Keratinocyte (primary cell): ENCODE data around the gene ELF3. TPM values are rescaled to one million over a fixed set of nuclear protein-coding genes. Genes with fewer than 3 reads are reported as not detected.

ENCODE experiments used
- DNase-seq: peaks from one replicate; pipeline ENCODE4 v3.0.0-alpha.2; 2011; ENCODE audit warnings: low read depth, missing footprints, low spot score
- FAIRE-seq: peaks from 2 replicates; lab custom pipeline; 2011; peaks lifted over from hg19 to GRCh38; lab: Jason Lieb, UNC
- H2AFZ ChIP-seq: 2 replicates; pipeline ENCODE4 v1.6.0; 2012; ENCODE audit warnings: low read length, control low read depth, inconsistent platforms; ENCODE audit not compliant: control insufficient read depth
- H3K27ac ChIP-seq: 2 replicates; pipeline ENCODE4 v1.5.1; 2011; ENCODE audit warnings: low read length; ENCODE audit not compliant: control insufficient read depth, insufficient read depth
- H3K27me3 ChIP-seq: 3 replicates; pipeline ENCODE4 v1.6.0; 2011; ENCODE audit warnings: low read length; ENCODE audit not compliant: control insufficient read depth, insufficient read depth; ENCODE audit errors: extremely low read depth
- H3K36me3 ChIP-seq, 2 experiments: 2 replicates in 1 of 2; 3 replicates in 1 of 2; pipeline ENCODE4 v1.5.1; 2011; ENCODE audit warnings: low read length in 2 of 2, mild to moderate bottlenecking in 1 of 2; ENCODE audit not compliant: control insufficient read depth in 2 of 2, insufficient read depth in 2 of 2; ENCODE audit errors: extremely low read depth in 1 of 2
- H3K4me1 ChIP-seq: 3 replicates; pipeline ENCODE4 v1.5.1; 2011; ENCODE audit warnings: low read length; ENCODE audit not compliant: control insufficient read depth, insufficient read depth; ENCODE audit errors: extremely low read depth
- H3K4me2 ChIP-seq: 3 replicates; pipeline ENCODE4 v1.6.0; 2011; ENCODE audit warnings: low read depth, low read length; ENCODE audit not compliant: control insufficient read depth, insufficient read depth; ENCODE audit errors: extremely low read depth
- H3K4me3 ChIP-seq, 3 experiments: fragments of 200-600 bp in 1 of 3; sonication (generic) in 1 of 3; 2 replicates in 2 of 3; 3 replicates in 1 of 3; pipeline ENCODE4 v1.5.1; 2011 to 2016; ENCODE audit warnings: low read length in 3 of 3, mild to moderate bottlenecking in 3 of 3, control low read depth in 2 of 3, inconsistent platforms in 1 of 3, low read depth in 1 of 3, mixed read lengths in 1 of 3, mixed run types in 1 of 3, moderate library complexity in 1 of 3; ENCODE audit not compliant: control insufficient read depth in 2 of 3, insufficient read depth in 2 of 3; ENCODE audit errors: extremely low read depth in 1 of 3
- H3K79me2 ChIP-seq: 2 replicates; pipeline ENCODE4 v1.6.0; 2012; ENCODE audit warnings: low read length; ENCODE audit not compliant: control insufficient read depth, insufficient read depth
- H3K9ac ChIP-seq: 3 replicates; pipeline ENCODE4 v1.6.0; 2011; ENCODE audit warnings: low read length; ENCODE audit not compliant: control insufficient read depth, insufficient read depth; ENCODE audit errors: extremely low read depth
- H3K9me1 ChIP-seq: 3 replicates; pipeline ENCODE4 v1.6.0; 2011; ENCODE audit warnings: low read length; ENCODE audit not compliant: control insufficient read depth, insufficient read depth; ENCODE audit errors: extremely low read depth
- H3K9me3 ChIP-seq: 2 replicates; pipeline ENCODE4 v1.5.1; 2012; ENCODE audit warnings: low read depth, low read length; ENCODE audit not compliant: control insufficient read depth
- H4K20me1 ChIP-seq: 3 replicates; pipeline ENCODE4 v1.6.0; 2011; ENCODE audit warnings: low read length; ENCODE audit not compliant: control insufficient read depth, insufficient read depth; ENCODE audit errors: extremely low read depth
- CTCF ChIP-seq, 3 experiments: IDR thresholded peaks in 1 of 3; conservative IDR thresholded peaks in 1 of 3; optimal IDR thresholded peaks in 1 of 3; 2 replicates in 2 of 3; 3 replicates in 1 of 3; pipeline versions ENCODE3 to v1.5.1; 2011; ENCODE audit warnings: low read length in 3 of 3, mild to moderate bottlenecking in 3 of 3, moderate library complexity in 2 of 3, control low read depth in 1 of 3, inconsistent platforms in 1 of 3; ENCODE audit not compliant: insufficient read depth in 2 of 3; ENCODE audit errors: extremely low read depth in 1 of 3
- EZH2 ChIP-seq: IDR thresholded peaks from one replicate; pipeline ENCODE4 v1.6.1; 2012; ENCODE audit warnings: inconsistent platforms, mild to moderate bottlenecking, low read length, moderate library complexity
- dilution Hi-C: fragments of 300-500 bp; cut with MboI; formaldehyde crosslinking; loops from one replicate; pipeline ENCODE4 v1.7.0; 2020; ENCODE audit warnings: low sequenced_read_pairs; ENCODE audit not compliant: extremely low pct_ligation_motif_present
- polyA plus RNA-seq, 5 experiments: library from polyadenylated mRNA; depleted of rRNA in 3 of 5; stranded (reverse) in 3 of 5; stranded (forward) in 1 of 5; unstranded in 1 of 5; fragments of >200 nt; gene quantifications; 1 replicate in 1 of 5; 2 replicates in 3 of 5; 3 replicates in 1 of 5; pipeline versions ENCODE4 v1.2.1 to v1.2.3, GENCODE V29; 2011 to 2012; ENCODE audit warnings: missing spikeins in 2 of 5, low read depth in 1 of 5, low replicate concordance in 1 of 5

ELF3 gene
- polyA plus RNA-seq, 1 donor (not counting 4 experiments of a cell fraction or from before 2014, with no cell fraction given): 0.51 TPM

- Histone ChIP-seq H2AFZ (no peak overlapping the region), H3K9me1 (no peaks in the 10 kb centered on the region), H4K20me1 (no peaks in the 10 kb centered on the region), H3K4me1 (peaks cover 14% of the 10 kb centered on the region), H3K27ac (no peak overlapping the region), H3K27me3 (no peaks in the 10 kb centered on the region), H3K9me3 (no peaks in the 10 kb centered on the region), H3K79me2 (no peaks in the 10 kb centered on the region), H3K9ac (no peak overlapping the region), H3K36me3 (no peaks in the 10 kb centered on the region), H3K4me2 (no peak overlapping the region), H3K4me3 (no peak overlapping the region)
- no peak for DNase-seq
- dilution Hi-C loops: no loop called here
- TF ChIP-seq CTCF (optimal IDR thresholded peaks at IDR 0.05 in 1 of 3, IDR thresholded peaks at IDR 0.05 in 1 of 3, conservative IDR thresholded peaks at IDR 0.05 in 1 of 3; ENCODE audit: extremely low read depth in 1 of 3, insufficient read depth in 2 of 3, low read length in 3 of 3) (no peak), EZH2 (no peak)
- no peak for FAIRE-seq
Measured at GRCh38 chr1:202038688-202039346, 28.4 kb downstream of the ELF3 start.

GRCh38 chr1:202045705-202046104 is 35.3 kb downstream of the ELF3 start:
- no peak for FAIRE-seq
- Histone ChIP-seq H3K27me3 (no peaks in the 10 kb centered on the region), H3K36me3 (no peaks in the 10 kb centered on the region), H4K20me1 (no peaks in the 10 kb centered on the region), H3K4me2 (no peak overlapping the region), H3K9me1 (no peaks in the 10 kb centered on the region), H3K9me3 (no peaks in the 10 kb centered on the region), H3K9ac (no peak overlapping the region), H3K79me2 (no peaks in the 10 kb centered on the region), H3K4me1 (peaks cover 14% of the 10 kb centered on the region), H3K4me3 (no peak overlapping the region), H2AFZ (no peak overlapping the region), H3K27ac (no peak overlapping the region)
- dilution Hi-C loops: no loop called here
- TF ChIP-seq EZH2 (no peak), CTCF (optimal IDR thresholded peaks at IDR 0.05 in 1 of 3, IDR thresholded peaks at IDR 0.05 in 1 of 3, conservative IDR thresholded peaks at IDR 0.05 in 1 of 3; ENCODE audit: extremely low read depth in 1 of 3, insufficient read depth in 2 of 3, low read length in 3 of 3) (no peak)
- DNase-seq: no peak
